PFSK-1 (cell line): ENCODE measurements around the gene CNOT3.

Experiments
- FOXP2 ChIP-seq: optimal IDR thresholded peaks from 2 replicates; pipeline ENCODE3; 2011; ENCODE audit warnings: borderline replicate concordance, control low read depth, inconsistent platforms; ENCODE audit not compliant: insufficient read depth; ENCODE audit errors: extremely low read length, extremely low read depth
- POLR2AphosphoS5 ChIP-seq: IDR thresholded peaks from 2 replicates; pipeline ENCODE4 v1.6.1; 2012; ENCODE audit warnings: low read depth, mild to moderate bottlenecking, control low read depth, low read length, moderate library complexity
- SIN3A ChIP-seq: IDR thresholded peaks from 2 replicates; pipeline ENCODE4 v1.6.1; 2012; ENCODE audit warnings: mild to moderate bottlenecking, low read length, moderate library complexity, borderline replicate concordance; ENCODE audit not compliant: insufficient read depth
- TAF1 ChIP-seq: IDR thresholded peaks from 2 replicates; pipeline ENCODE4 v1.6.1; 2012; ENCODE audit warnings: low read length, control low read depth, borderline replicate concordance; ENCODE audit not compliant: insufficient read depth
- TF ChIP-seq, protein P1 (sequence below), 2 experiments: IDR thresholded peaks; 2 replicates each; pipeline versions ENCODE4 v1.6.1 to v1.8.0; 2011 to 2012; ENCODE audit warnings: low read depth in 2 of 2, low read length in 2 of 2, control low read depth in 1 of 2, inconsistent platforms in 1 of 2, mild to moderate bottlenecking in 1 of 2, moderate library complexity in 1 of 2; ENCODE audit not compliant: insufficient read depth in 1 of 2

DNA sequence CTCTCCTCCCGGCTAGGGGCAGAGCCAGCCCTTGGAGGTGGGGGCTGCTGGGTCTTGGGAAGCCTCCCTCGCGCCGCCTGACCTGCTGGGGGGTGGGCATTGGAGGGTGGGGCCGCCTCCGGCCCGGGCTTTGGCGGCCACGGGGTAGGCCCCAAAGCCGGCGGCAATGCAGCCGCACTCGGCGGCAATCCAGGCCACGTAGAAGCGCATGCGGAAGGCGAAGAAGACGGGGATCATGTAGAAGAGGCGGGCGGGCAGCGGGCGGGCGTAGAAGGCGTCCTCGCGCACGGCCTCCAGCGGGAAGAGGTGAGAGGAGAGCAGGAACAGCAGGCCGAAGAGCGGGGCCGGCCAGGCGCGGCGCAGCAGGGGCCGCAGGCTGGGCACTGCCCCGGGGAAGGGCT lies 43.1 kb downstream of the CNOT3 start:
- TF ChIP-seq, protein P1, sequence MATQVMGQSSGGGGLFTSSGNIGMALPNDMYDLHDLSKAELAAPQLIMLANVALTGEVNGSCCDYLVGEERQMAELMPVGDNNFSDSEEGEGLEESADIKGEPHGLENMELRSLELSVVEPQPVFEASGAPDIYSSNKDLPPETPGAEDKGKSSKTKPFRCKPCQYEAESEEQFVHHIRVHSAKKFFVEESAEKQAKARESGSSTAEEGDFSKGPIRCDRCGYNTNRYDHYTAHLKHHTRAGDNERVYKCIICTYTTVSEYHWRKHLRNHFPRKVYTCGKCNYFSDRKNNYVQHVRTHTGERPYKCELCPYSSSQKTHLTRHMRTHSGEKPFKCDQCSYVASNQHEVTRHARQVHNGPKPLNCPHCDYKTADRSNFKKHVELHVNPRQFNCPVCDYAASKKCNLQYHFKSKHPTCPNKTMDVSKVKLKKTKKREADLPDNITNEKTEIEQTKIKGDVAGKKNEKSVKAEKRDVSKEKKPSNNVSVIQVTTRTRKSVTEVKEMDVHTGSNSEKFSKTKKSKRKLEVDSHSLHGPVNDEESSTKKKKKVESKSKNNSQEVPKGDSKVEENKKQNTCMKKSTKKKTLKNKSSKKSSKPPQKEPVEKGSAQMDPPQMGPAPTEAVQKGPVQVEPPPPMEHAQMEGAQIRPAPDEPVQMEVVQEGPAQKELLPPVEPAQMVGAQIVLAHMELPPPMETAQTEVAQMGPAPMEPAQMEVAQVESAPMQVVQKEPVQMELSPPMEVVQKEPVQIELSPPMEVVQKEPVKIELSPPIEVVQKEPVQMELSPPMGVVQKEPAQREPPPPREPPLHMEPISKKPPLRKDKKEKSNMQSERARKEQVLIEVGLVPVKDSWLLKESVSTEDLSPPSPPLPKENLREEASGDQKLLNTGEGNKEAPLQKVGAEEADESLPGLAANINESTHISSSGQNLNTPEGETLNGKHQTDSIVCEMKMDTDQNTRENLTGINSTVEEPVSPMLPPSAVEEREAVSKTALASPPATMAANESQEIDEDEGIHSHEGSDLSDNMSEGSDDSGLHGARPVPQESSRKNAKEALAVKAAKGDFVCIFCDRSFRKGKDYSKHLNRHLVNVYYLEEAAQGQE (IDR thresholded peaks at IDR 0.05; ENCODE audit: insufficient read depth in 1 of 2, low read depth in 2 of 2, low read length in 2 of 2) = no peak
- TF ChIP-seq POLR2AphosphoS5 (no peak), TAF1 (no peak), SIN3A (no peak), FOXP2 (no peak)
